ENCODE data around the gene CCDC185. TPM values are rescaled to one million over a fixed set of nuclear protein-coding genes. Genes with fewer than 3 reads are reported as not detected.
A peak's percentile ranks its signal among the peaks of the same experiment; 100 is the strongest.

The CCDC185 gene
- total RNA-seq (2014; rRNA removed; shearing (Covaris generic)): not detected in 2 replicates

DNA sequence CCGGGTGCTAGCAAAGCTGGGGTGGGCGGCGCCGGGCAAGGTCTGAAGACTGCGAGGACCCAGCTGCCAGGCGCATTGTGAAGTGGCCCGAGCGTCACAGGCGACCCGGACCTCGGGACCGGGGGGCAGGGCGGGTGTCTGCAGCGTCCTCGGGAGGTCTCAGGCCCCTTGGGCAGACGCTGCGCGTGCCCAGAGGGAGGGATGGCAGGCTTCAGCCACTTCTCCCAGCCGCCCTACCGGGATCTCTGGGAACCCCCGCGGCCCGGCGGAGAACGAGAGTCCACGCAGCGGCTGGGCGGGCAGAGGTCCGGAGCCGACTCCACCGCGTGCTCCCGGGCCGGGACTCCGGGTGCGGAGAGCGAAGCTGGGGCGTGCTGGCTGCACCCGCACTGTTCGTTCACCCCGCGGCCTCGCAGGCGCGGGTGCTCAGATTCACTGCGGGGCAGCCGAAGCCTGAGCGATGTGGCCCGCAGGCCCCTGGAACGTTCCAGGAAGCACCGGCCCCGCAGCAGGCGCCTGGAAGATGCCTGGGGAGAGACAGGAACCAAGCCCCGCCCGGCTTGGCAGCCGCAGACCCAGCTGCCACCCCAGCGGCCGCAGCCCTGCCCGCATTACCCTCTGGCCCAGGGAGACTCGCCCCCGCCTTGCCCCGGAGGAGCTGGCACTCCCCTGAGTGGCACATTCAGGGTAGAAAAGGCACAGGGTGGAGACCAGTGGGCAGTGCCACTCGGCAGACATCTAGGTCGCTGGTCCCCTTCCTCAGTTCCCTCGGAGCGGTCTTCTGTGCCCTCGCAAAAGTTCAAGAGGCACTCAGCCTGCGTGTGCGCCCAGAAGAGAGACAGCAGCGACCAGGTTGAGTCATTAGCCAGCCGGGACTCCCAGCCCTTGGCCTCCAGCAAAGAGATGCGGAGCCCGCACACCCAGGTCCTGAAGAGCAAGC is at the start of gene CCDC185:
CCDC185 (plus strand) TSS at position 141 of the 940 bp plus-strand sequence; CDS start at position 202, 61 bp downstream.
- H3K4me1 ChIP-seq: no peaks in the 10 kb centered on the region
- no peak for DNase-seq
- no peaks in the 10 kb centered on the region for H3K9me3 ChIP-seq (replicated peaks)
- H3K36me3 ChIP-seq: no peaks in the 10 kb centered on the region
- H3K27ac ChIP-seq: no peak within 1 kb of the TSS
- H3K4me3 ChIP-seq: no peak within 1 kb of the TSS
- H3K27me3 ChIP-seq: no peaks in the 10 kb centered on the region

- DNase-seq: no peak
- H3K36me3 ChIP-seq: no peaks in the 10 kb centered on the region
- H3K9me3 ChIP-seq (replicated peaks): no peaks in the 10 kb centered on the region
- H3K4me1 ChIP-seq: peaks cover 13% of the 10 kb centered on the region; the same call in 1 of the 2 replicates
- no peaks in the 10 kb centered on the region for H3K27me3 ChIP-seq
- H3K27ac ChIP-seq: no peak overlapping the region
- H3K4me3 ChIP-seq: no peak overlapping the region
These were observed 49.5 kb upstream of the CCDC185 start for GRCh38 chr1:223343692-223344091.

DNA sequence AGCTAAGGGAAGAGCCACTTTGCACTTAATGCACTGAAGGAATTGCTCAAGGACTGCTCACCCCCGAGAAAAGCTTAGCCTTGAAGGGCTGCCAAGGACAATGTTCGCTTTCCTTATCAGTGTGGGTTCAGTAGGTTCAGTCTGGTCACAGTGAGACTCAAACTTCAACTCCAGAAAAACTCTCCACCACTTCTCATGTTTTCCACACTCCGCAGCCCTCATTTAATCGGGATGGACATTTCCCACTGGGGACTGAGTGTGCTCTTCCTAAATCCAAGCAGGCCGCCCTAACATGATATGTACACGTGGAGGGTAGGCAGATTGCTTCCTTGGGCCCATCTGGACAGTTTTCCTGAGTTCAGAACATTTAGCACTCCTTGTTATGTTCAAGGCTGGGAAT is 48.7 kb upstream of the CCDC185 start:
- peaks cover 13% of the 10 kb centered on the region; the same call in 1 of the 2 replicates for H3K4me1 ChIP-seq
- H3K27me3 ChIP-seq: no peaks in the 10 kb centered on the region
- DNase-seq: no peak
- no peaks in the 10 kb centered on the region for H3K9me3 ChIP-seq (replicated peaks)
- H3K36me3 ChIP-seq: no peaks in the 10 kb centered on the region
- no peak overlapping the region for H3K27ac ChIP-seq
- no peak overlapping the region for H3K4me3 ChIP-seq

GRCh38 chr1:223345720-223346119 is 47.5 kb upstream of the CCDC185 start:
- H3K36me3 ChIP-seq: no peaks in the 10 kb centered on the region
- H3K4me3 ChIP-seq: no peak overlapping the region
- H3K4me1 ChIP-seq: peaks cover 12% of the 10 kb centered on the region
- no peaks in the 10 kb centered on the region for H3K9me3 ChIP-seq (replicated peaks)
- no peaks in the 10 kb centered on the region for H3K27me3 ChIP-seq
- no peak for DNase-seq
- no peak overlapping the region for H3K27ac ChIP-seq

- DNase-seq: no peak
- no peak overlapping the region for H3K4me3 ChIP-seq
- no peaks in the 10 kb centered on the region for H3K36me3 ChIP-seq
- H3K27ac ChIP-seq: no peak overlapping the region
- peaks cover 17% of the 10 kb centered on the region for H3K4me1 ChIP-seq
- no peaks in the 10 kb centered on the region for H3K27me3 ChIP-seq
- H3K9me3 ChIP-seq (replicated peaks): no peaks in the 10 kb centered on the region
These were observed 46.9 kb upstream of the CCDC185 start for GRCh38 chr1:223346311-223346710.

DNA sequence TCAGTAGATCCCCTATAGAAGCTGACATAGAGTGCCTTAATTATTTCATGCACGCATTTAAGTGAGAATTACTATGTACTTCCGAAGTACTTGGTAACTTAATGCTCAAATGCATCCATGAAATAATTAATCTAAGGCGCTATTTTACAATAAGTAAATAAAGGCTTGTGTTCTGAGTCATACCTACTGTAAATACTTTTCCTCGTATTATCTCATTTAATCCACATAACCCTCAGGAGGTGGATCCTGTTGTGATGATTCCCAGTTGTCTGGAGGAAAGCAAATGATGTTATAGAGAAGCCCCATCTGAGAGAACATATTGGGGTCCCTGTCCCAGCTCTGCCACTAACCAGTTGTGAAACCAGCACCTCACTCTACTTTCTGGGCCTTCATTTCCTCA is 45.6 kb upstream of the CCDC185 start:
- H3K4me1 ChIP-seq: peaks cover 17% of the 10 kb centered on the region

DNA sequence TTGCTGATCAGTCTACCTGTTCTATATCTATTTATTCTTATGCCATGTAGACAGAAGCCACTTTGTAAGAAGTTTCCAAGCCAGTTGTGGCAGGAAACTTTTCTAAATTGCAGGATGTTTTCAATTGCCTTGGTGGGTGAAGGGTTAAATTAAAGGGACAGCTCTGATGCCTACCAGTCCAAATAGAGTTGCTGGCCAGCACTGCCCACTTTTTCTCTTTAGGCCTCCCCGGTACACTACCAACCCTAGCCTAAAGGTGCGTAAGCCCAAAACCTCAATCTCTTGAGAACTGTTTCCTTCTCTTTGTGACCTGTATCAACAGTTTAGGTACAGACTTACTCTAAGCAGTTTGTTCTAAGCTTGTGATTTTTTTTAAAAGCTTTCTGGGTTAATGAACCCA is 44.8 kb upstream of the CCDC185 start:
- 0 out of 2 replicates have a peak, but pooled peaks cover 3% of the 10 kb centered on the region for H3K27me3 ChIP-seq
- no peak for DNase-seq
- H3K9me3 ChIP-seq (replicated peaks): no peaks in the 10 kb centered on the region
- H3K36me3 ChIP-seq: no peaks in the 10 kb centered on the region
- peaks cover 17% of the 10 kb centered on the region for H3K4me1 ChIP-seq
- H3K4me3 ChIP-seq: no peak overlapping the region
- no peak overlapping the region for H3K27ac ChIP-seq

More for the DNA sequence above, 45.6 kb upstream of the CCDC185 start:
- no peak for DNase-seq
- Histone ChIP-seq H3K27ac (no peak overlapping the region), H3K9me3 (replicated peaks) (no peaks in the 10 kb centered on the region), H3K36me3 (no peaks in the 10 kb centered on the region), H3K27me3 (no peaks in the 10 kb centered on the region), H3K4me3 (no peak overlapping the region)

DNA sequence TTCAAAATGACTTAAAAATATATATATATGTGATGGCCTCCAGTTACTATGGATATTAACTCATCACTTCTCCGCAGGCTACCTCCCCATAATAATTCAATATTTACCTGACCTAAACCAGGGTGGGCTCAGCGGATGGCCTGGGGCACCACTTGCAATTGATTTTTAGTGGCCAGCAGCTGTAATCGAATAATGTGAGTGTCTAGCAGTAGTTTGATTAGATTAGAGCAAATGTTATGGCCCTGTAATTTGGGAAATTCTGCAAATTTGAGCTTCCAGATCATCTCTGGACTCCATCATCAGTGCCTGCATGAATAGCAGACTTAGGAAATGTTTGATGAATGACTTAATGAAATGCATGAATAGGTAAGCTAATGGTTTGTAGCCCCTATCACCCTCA is 44.0 kb upstream of the CCDC185 start:
- no peak for DNase-seq
- Histone ChIP-seq H3K9me3 (replicated peaks) (no peaks in the 10 kb centered on the region), H3K4me1 (peaks cover 17% of the 10 kb centered on the region), H3K4me3 (no peak overlapping the region), H3K27ac (no peak overlapping the region), H3K36me3 (no peaks in the 10 kb centered on the region), H3K27me3 (0 out of 2 replicates have a peak, but pooled peaks cover 5% of the 10 kb centered on the region)

DNA sequence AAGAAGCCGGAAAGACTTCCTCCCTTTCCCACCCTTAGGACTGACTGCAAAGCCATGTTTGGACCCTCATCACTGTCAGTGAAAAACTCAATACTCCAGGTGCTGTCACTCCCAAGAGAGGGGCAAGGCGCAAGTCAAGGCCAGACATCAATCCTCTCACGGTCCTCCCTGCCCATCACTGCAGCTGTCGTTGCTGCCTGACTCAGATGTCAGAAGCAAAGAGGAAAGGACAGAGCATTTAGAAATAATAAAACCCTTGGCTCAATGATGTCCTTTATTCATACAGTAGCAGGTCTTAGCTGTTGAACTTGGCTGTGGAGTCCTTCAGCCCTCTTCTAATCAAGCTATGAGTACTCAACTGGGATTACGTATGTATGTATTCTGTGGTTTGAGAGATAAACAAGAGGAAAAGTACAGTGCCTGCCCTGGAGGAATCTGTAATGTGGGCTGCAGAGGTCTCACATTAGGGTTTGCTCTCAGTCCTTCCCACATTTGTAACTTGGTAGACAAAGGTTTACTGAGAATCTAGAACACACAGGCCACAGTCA is 42.8 kb upstream of the CCDC185 start:
- Histone ChIP-seq H3K4me3 (no peak overlapping the region), H3K4me1 (peaks cover 17% of the 10 kb centered on the region), H3K27ac (no peak overlapping the region), H3K36me3 (no peaks in the 10 kb centered on the region), H3K27me3 (0 out of 2 replicates have a peak, but pooled peaks cover 9% of the 10 kb centered on the region), H3K9me3 (replicated peaks) (no peaks in the 10 kb centered on the region)
- DNase-seq: peak; percentile 42 to 71

DNA sequence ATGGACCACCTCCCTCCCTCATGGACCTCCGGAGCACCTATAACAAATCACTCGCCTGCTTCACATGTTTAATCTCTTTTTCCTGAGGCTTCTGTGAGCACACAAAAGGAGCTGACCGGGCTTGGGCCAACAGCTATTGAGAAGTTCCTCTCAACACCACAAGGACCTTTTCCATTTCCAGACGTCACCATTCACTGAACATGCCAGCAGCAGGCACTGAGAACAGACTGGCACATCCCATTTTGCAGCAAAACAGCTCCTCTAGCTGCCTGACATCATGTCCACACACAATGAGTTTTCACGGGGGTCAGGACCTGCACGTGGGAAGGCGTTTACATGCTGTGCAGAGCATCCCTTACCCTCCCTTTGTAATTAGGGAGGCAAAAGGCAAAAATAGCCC is 40.3 kb upstream of the CCDC185 start:
- Histone ChIP-seq H3K4me1 (peaks cover 17% of the 10 kb centered on the region), H3K4me3 (no peak overlapping the region), H3K9me3 (replicated peaks) (no peaks in the 10 kb centered on the region; the same call in 1 of the 2 replicates), H3K27me3 (peaks cover 9% of the 10 kb centered on the region; the same call in 1 of the 2 replicates), H3K27ac (no peak overlapping the region), H3K36me3 (no peaks in the 10 kb centered on the region)
- no peak for DNase-seq

DNA sequence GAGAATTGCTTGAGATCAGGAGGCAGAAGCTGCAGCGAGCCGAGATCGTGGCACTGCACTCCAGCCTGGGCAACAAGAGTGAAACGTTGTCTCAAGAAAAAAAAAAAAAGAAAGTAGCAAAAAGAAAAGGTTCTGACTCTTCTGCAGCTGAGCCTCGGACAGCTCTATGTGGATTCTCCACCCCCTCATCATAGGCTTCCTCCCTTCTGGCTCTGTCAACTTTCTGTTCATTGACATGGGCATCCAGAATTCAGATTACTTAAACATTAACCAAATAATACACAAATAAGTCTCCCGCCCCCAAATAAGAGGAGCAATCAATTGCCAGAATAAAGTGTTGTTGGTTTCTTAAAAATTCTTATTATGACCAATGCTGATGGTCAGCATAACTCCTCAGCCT is 39.3 kb upstream of the CCDC185 start:
- H3K27ac ChIP-seq: no peak overlapping the region
- peaks cover 17% of the 10 kb centered on the region for H3K4me1 ChIP-seq
- no peak for DNase-seq
- no peaks in the 10 kb centered on the region; the same call in 1 of the 2 replicates for H3K9me3 ChIP-seq (replicated peaks)
- peaks cover 9% of the 10 kb centered on the region; the same call in 1 of the 2 replicates for H3K27me3 ChIP-seq
- H3K4me3 ChIP-seq: no peak overlapping the region
- no peaks in the 10 kb centered on the region for H3K36me3 ChIP-seq

GRCh38 chr1:223355699-223356098 is 37.5 kb upstream of the CCDC185 start:
- Histone ChIP-seq H3K36me3 (no peaks in the 10 kb centered on the region), H3K4me3 (no peak overlapping the region), H3K9me3 (replicated peaks) (no peaks in the 10 kb centered on the region; the same call in 1 of the 2 replicates), H3K4me1 (peaks cover 7% of the 10 kb centered on the region), H3K27me3 (peaks cover 9% of the 10 kb centered on the region; the same call in 1 of the 2 replicates), H3K27ac (no peak overlapping the region)
- DNase-seq: no peak

DNA sequence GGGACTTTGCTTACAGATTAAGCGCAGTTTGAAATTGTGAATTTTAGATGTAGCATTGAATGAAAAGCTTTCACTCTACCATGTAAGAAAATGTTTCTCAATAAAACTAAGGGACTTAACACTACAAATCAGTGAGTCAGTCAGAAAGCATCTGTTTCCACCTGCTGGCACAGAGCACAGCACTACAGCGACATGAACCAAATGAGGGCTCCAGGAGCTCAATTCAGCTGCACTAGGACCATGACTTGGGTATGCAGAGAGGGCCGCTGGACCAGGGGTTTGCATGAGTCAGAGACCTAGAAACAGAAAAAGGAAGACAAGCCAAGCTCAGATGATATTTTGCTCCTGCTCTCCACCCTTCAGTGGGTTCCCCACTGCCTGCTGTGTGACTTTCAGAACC is 34.4 kb upstream of the CCDC185 start:
- H3K4me1 ChIP-seq: no peaks in the 10 kb centered on the region
- peaks cover 5% of the 10 kb centered on the region; the same call in 1 of the 2 replicates for H3K27me3 ChIP-seq
- H3K27ac ChIP-seq: no peak overlapping the region
- no peaks in the 10 kb centered on the region for H3K36me3 ChIP-seq
- DNase-seq: no peak
- H3K4me3 ChIP-seq: no peak overlapping the region
- no peaks in the 10 kb centered on the region; the same call in 1 of the 2 replicates for H3K9me3 ChIP-seq (replicated peaks)

DNA sequence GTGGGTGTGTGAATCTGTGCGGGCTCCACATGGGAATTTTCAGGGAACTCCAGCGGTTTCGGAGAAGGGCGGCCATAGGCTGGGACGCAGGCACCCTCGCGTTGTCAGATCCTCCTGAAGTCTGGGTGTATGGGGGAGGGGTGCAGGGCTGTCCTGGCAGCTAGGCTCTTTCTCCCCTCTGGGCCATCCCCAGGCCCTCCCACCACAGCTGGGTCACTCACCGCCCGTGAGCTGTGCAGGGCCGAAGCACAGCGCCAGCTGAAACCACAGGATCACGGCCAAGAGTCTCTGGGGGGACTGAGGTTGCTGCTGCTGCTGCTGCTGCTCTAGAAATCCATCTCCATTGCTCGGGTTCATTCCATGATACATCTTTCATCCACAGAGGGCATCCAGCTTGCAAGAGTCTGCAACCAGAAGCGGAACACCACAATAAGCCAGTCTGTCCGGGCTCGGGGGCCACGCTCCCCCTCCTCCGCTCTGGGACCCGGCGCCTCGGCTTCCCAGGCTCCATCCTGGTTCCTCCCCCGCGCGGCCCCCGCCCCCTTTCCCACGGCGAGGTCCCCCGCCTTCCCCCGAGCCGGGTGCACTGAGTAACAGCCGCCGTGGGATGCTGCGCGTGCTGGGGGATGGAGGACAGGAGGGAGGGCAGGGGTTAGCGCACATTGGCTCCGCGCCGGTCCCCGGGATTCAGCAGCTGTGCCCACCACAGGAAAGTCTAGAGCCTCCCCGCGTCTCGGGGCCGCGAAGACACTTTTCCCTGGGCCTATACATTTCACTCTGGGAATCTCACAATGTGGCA is 30.0 kb upstream of the CCDC185 start:
- Histone ChIP-seq H3K4me3 (peak overlapping the region; percentile 61), H3K4me1 (no peaks in the 10 kb centered on the region), H3K36me3 (no peaks in the 10 kb centered on the region), H3K27me3 (no peaks in the 10 kb centered on the region), H3K27ac (peak overlapping the region; percentile 38), H3K9me3 (replicated peaks) (no peaks in the 10 kb centered on the region)
- peak; percentile 90 to 92 for DNase-seq
